Measurements from ENCODE around the gene C3orf85.

C3orf85 gene

GRCh38 chr3:109136523-109136922, at the start of gene C3orf85:
Gene C3orf85 (plus strand): TSS chr3:109136719. CDS start chr3:109136848, 129 bp downstream.
- H3K9me2 ChIP-seq (replicated peaks; ENCODE audit: insufficient read depth, low read length), result no peaks in the 10 kb centered on the region
- no peaks in the 10 kb centered on the region for H3K79me2 ChIP-seq (ENCODE audit: insufficient read depth, low read length)
- no peak within 1 kb of the TSS for H3K9ac ChIP-seq (ENCODE audit: low read length)
- TF ChIP-seq CTCF (IDR thresholded peaks at IDR 0.05; ENCODE audit: insufficient read depth, low read length, poor library complexity, severe bottlenecking) (no peak), EZH2phosphoT487 (conservative IDR thresholded peaks at IDR 0.05; ENCODE audit: low read length) (no peak)
- no peaks in the 10 kb centered on the region for H3F3A ChIP-seq (ENCODE audit: insufficient read depth)
- no peaks in the 10 kb centered on the region for H3K9me3 ChIP-seq (ENCODE audit: insufficient read depth, low read length)
- H2AFZ ChIP-seq (ENCODE audit: low read depth, low read length, severe bottlenecking), result no peak within 1 kb of the TSS
- H3K4me3 ChIP-seq (ENCODE audit: insufficient read depth, low read length, poor library complexity, severe bottlenecking), result no peak within 1 kb of the TSS
- no peaks in the 10 kb centered on the region for H3K27me3 ChIP-seq (ENCODE audit: low read length)
- H4K20me1 ChIP-seq (ENCODE audit: low read depth, low read length), result no peaks in the 10 kb centered on the region
- no peak within 1 kb of the TSS for H3K4me2 ChIP-seq (ENCODE audit: low read depth, low read length, poor library complexity, severe bottlenecking)
- no peak within 1 kb of the TSS for H3K27ac ChIP-seq (ENCODE audit: low read depth, low read length)
- H3K36me3 ChIP-seq (ENCODE audit: low read length), result no peaks in the 10 kb centered on the region

- Histone ChIP-seq H3K4me3 (ENCODE audit: insufficient read depth, low read length, poor library complexity, severe bottlenecking) (no peak overlapping the region), H3K79me2 (ENCODE audit: insufficient read depth, low read length) (no peaks in the 10 kb centered on the region), H2AFZ (ENCODE audit: low read depth, low read length, severe bottlenecking) (no peak overlapping the region), H3K4me2 (ENCODE audit: low read depth, low read length, poor library complexity, severe bottlenecking) (no peak overlapping the region), H3K27me3 (ENCODE audit: low read length) (no peaks in the 10 kb centered on the region), H3K9me2 (replicated peaks; ENCODE audit: insufficient read depth, low read length) (no peaks in the 10 kb centered on the region), H3K9me3 (ENCODE audit: insufficient read depth, low read length) (no peaks in the 10 kb centered on the region), H3K9ac (ENCODE audit: low read length) (no peak overlapping the region), H3K36me3 (ENCODE audit: low read length) (no peaks in the 10 kb centered on the region), H4K20me1 (ENCODE audit: low read depth, low read length) (no peaks in the 10 kb centered on the region), H3K27ac (ENCODE audit: low read depth, low read length) (no peak overlapping the region), H3F3A (ENCODE audit: insufficient read depth) (no peaks in the 10 kb centered on the region)
- TF ChIP-seq CTCF (IDR thresholded peaks at IDR 0.05; ENCODE audit: insufficient read depth, low read length, poor library complexity, severe bottlenecking), result no peak
- no peak for TF ChIP-seq EZH2phosphoT487 (conservative IDR thresholded peaks at IDR 0.05; ENCODE audit: low read length)
Observed at GRCh38 chr3:109089265-109089664, 47.3 kb upstream of the C3orf85 start.

GRCh38 chr3:109091846-109092245, 44.7 kb upstream of the C3orf85 start:
- Histone ChIP-seq H3K4me3 (ENCODE audit: insufficient read depth, low read length, poor library complexity, severe bottlenecking) (no peak overlapping the region), H2AFZ (ENCODE audit: low read depth, low read length, severe bottlenecking) (no peak overlapping the region), H3K9me3 (ENCODE audit: insufficient read depth, low read length) (no peaks in the 10 kb centered on the region), H3K27ac (ENCODE audit: low read depth, low read length) (no peak overlapping the region), H3F3A (ENCODE audit: insufficient read depth) (no peaks in the 10 kb centered on the region), H3K4me2 (ENCODE audit: low read depth, low read length, poor library complexity, severe bottlenecking) (no peak overlapping the region), H3K9me2 (replicated peaks; ENCODE audit: insufficient read depth, low read length) (no peaks in the 10 kb centered on the region), H3K36me3 (ENCODE audit: low read length) (no peaks in the 10 kb centered on the region), H3K9ac (ENCODE audit: low read length) (no peak overlapping the region), H3K79me2 (ENCODE audit: insufficient read depth, low read length) (no peaks in the 10 kb centered on the region), H3K27me3 (ENCODE audit: low read length) (no peaks in the 10 kb centered on the region), H4K20me1 (ENCODE audit: low read depth, low read length) (no peaks in the 10 kb centered on the region)
- no peak for TF ChIP-seq CTCF (IDR thresholded peaks at IDR 0.05; ENCODE audit: insufficient read depth, low read length, poor library complexity, severe bottlenecking)
- TF ChIP-seq EZH2phosphoT487 (conservative IDR thresholded peaks at IDR 0.05; ENCODE audit: low read length), result no peak

All from SU-DHL-6 (cell line).